ENCODE data around the gene LRRC56. TPM values are rescaled to one million over a fixed set of nuclear protein-coding genes. Genes with fewer than 3 reads are reported as not detected.

LRRC56 gene
- total and polyA plus RNA-seq, 9 of the 15 experiments (the other 6 are each of a cell fraction or from before 2014, with no cell fraction given), result 0.03 to 4.5 (median 1.0) TPM; not detected in 1

GRCh38 chr11:537622-538430 lies 499 bp downstream of the LRRC56 start:
- ChIA-PET CTCF (ENCODE audit: low intra/inter-chr PET ratio) (no interaction called here), POLR2A (interaction anchor here (0.6 to 0.8 kb wide), 3 partner anchors 15 to 279 kb away, joined by 3 read pairs; no protein-coding TSS in a partner anchor)
- peak overlapping the region; percentile 48 to 82; a peak in 3 of 4 replicates for H3K9ac ChIP-seq (ENCODE audit: insufficient read depth in 1 of 2, low read depth in 2 of 2, low read length in 2 of 2)
- TF ChIP-seq HBP1 (CRISPR knock-in tag; IDR thresholded peaks at IDR 0.05) (no peak), HNRNPL (IDR thresholded peaks at IDR 0.05; ENCODE audit: low read depth, low read length) (no peak), SIRT6 (IDR thresholded peaks at IDR 0.05; ENCODE audit: low read depth, low read length) (no peak), LCOR (CRISPR knock-in tag; IDR thresholded peaks at IDR 0.05) (no peak), REST (IDR thresholded peaks at IDR 0.05; ENCODE audit: borderline replicate concordance) (no peak), REST (CRISPR knock-in tag; IDR thresholded peaks at IDR 0.05; ENCODE audit: low read depth) (0 out of 2 replicates have a peak, but pooled peaks have one; percentile 19), NUFIP1 (IDR thresholded peaks at IDR 0.05; ENCODE audit: partially characterized antibody) (no peak), ZNF174 (CRISPR knock-in tag; IDR thresholded peaks at IDR 0.05) (no peak), ZNF316 (IDR thresholded peaks at IDR 0.05) (peak; percentile 38), ZBTB9 (CRISPR knock-in tag; IDR thresholded peaks at IDR 0.05) (0 out of 2 replicates have a peak, but pooled peaks have one; percentile 23)

More at GRCh38 chr11:537622-538430, 499 bp downstream of the LRRC56 start:
- H3K9me3 ChIP-seq (replicated peaks; ENCODE audit: control insufficient read depth, insufficient read depth, low read depth, low read length), result no peaks in the 10 kb centered on the region
- no peak for ATAC-seq
- peaks cover 3% of the 10 kb centered on the region for H3K9me1 ChIP-seq (ENCODE audit: control insufficient read depth, insufficient read depth, low read length)
- peak overlapping the region; percentile 87 for H2AFZ ChIP-seq (ENCODE audit: low read depth, low read length)
- peak overlapping the region; percentile 68 for H3K4me2 ChIP-seq (ENCODE audit: insufficient read depth, low read length)
- DNase-seq (ENCODE audit: extremely low read depth in 1 of 4, low spot score in 3 of 4), result no peak
- no peak for FAIRE-seq
- intact Hi-C loops (cut with micrococcal nuclease), result no loop called here
- 29% methylated on average over 18 of the region's 19 CpGs for whole genome bisulfite sequencing (ENCODE audit: insufficient coverage, low coverage, missing lambda C conversion rate)
- peaks cover 22 to 76% of the 10 kb centered on the region in 2 experiments for H3K4me1 ChIP-seq (replicated peaks in 1 of 2; ENCODE audit: control insufficient read depth in 2 of 2, insufficient read depth in 2 of 2, low read length in 2 of 2)
- peaks cover 17% of the 10 kb centered on the region for H3K79me2 ChIP-seq (ENCODE audit: control insufficient read depth, insufficient read depth, low read length)
- in situ Hi-C loops (cut with MboI), result no loop called here
- H3K27me3 ChIP-seq (ENCODE audit: control insufficient read depth in 2 of 2, insufficient read depth in 2 of 2, low read length in 2 of 2), result no peaks in the 10 kb centered on the region
- 0 out of 2 replicates have a peak, but pooled peaks cover 4% of the 10 kb centered on the region for H4K20me1 ChIP-seq (replicated peaks; ENCODE audit: control insufficient read depth, insufficient read depth, low read length)
- H3K4me3 ChIP-seq, result peak overlapping the region; percentile 33
- H3K27ac ChIP-seq (ENCODE audit: extremely low read depth, low read depth, low read length), result peak overlapping the region; percentile 36; the same call in 2 of the 3 replicates
- H3K36me3 ChIP-seq (ENCODE audit: control insufficient read depth, insufficient read depth, low read length), result peaks cover 15% of the 10 kb centered on the region; the same call in 1 of the 3 replicates
- BruUV-seq (replicated peaks), result TSS peak; percentile 47
